ENCODE measurements around the gene CCNH. TPM values are rescaled to one million over a fixed set of nuclear protein-coding genes. Genes with fewer than 3 reads are reported as not detected.

CCNH gene
- total RNA-seq, 4 donors from 2014 or later: 48.1 to 77.4 (median 57.2) TPM

- in situ Hi-C loops (cut with MboI; ENCODE audit: low sequenced_read_pairs in 4 of 4) (loop anchor here (25.0 kb wide), 3 partner anchors 356 to 1269 kb away; partner anchors contain the start of gene COX7C (in 4 of the 4)), intact Hi-C loops (cut with DNase I; ENCODE audit: low total_unique reads) (no loop called here)
- TF ChIP-seq CTCF (IDR thresholded peaks at IDR 0.05 in 4 of 5, conservative IDR thresholded peaks at IDR 0.05 in 1 of 5): no peak
- TF ChIP-seq POLR2A (IDR thresholded peaks at IDR 0.05): no peak
- ATAC-seq (no peak), DNase-seq (no peak)
- peaks cover 0 to under 1% of the 10 kb centered on the region in 2 donors for H3K4me1 ChIP-seq
- H3K27ac ChIP-seq: no peak overlapping the region
- no peaks in the 10 kb centered on the region for H3K27me3 ChIP-seq
- H3K36me3 ChIP-seq: no peaks in the 10 kb centered on the region
- H3K9me3 ChIP-seq: no peaks in the 10 kb centered on the region
- H3K4me3 ChIP-seq: no peak overlapping the region
These were observed 5.8 kb upstream of the CCNH start for GRCh38 chr5:87418506-87418905.

- in situ Hi-C loops (cut with MboI; ENCODE audit: low sequenced_read_pairs in 4 of 4): loop anchor here (25.0 kb wide), 3 partner anchors 351 to 1274 kb away; partner anchors contain the start of gene COX7C (in 4 of the 4)
- H3K27ac ChIP-seq: peak overlapping the region; percentile 92 to 99 (median 94)
These were observed 564 bp upstream of the CCNH start for GRCh38 chr5:87413343-87413645.

GRCh38 chr5:87411973-87412629 lies 629 bp downstream of the CCNH start:
- in situ Hi-C loops (cut with MboI; ENCODE audit: low sequenced_read_pairs in 4 of 4) (loop anchor here (25.0 kb wide), 3 partner anchors 350 to 1275 kb away; partner anchors contain the start of gene COX7C (in 4 of the 4)), intact Hi-C loops (cut with DNase I; ENCODE audit: low total_unique reads) (loop anchor here (2.0 kb wide), 2 partner anchors 145 to 795 kb away; partner anchors contain the start of genes COX7C and RASA1)
- Histone ChIP-seq H3K36me3 (peaks cover 0 to 22% of the 10 kb centered on the region in 2 donors), H3K27me3 (no peaks in the 10 kb centered on the region), H3K4me1 (peaks cover 11 to 21% of the 10 kb centered on the region in 2 donors), H3K4me3 (peak overlapping the region; percentile 72 to 92 (median 82)), H3K9me3 (no peaks in the 10 kb centered on the region), H3K27ac (peak overlapping the region; percentile 92 to 99 (median 94))
- ATAC-seq (peak; percentile 40 to 50), DNase-seq (peak; percentile 13 to 43)
- no peak for TF ChIP-seq POLR2A (IDR thresholded peaks at IDR 0.05)
- no peak for TF ChIP-seq CTCF (IDR thresholded peaks at IDR 0.05 in 4 of 5, conservative IDR thresholded peaks at IDR 0.05 in 1 of 5)

More at GRCh38 chr5:87413343-87413645, 564 bp upstream of the CCNH start:
- Histone ChIP-seq H3K36me3 (peaks cover 0 to 10% of the 10 kb centered on the region in 2 donors), H3K4me1 (peaks cover 11 to 21% of the 10 kb centered on the region in 2 donors), H3K9me3 (no peaks in the 10 kb centered on the region), H3K27me3 (no peaks in the 10 kb centered on the region), H3K4me3 (peak overlapping the region; percentile 72 to 92 (median 82))
- intact Hi-C loops (cut with DNase I; ENCODE audit: low total_unique reads): loop anchor here (2.0 kb wide), 2 partner anchors 146 to 796 kb away; partner anchors contain the start of genes COX7C and RASA1
- no peak for TF ChIP-seq CTCF (IDR thresholded peaks at IDR 0.05 in 4 of 5, conservative IDR thresholded peaks at IDR 0.05 in 1 of 5)
- TF ChIP-seq POLR2A (IDR thresholded peaks at IDR 0.05): no peak
- DNase-seq: no peak
- ATAC-seq: peak; percentile 4 to 20

GRCh38 chr5:87411586-87411972 lies 1.2 kb downstream of the CCNH start:
- peaks cover 0 to 27% of the 10 kb centered on the region in 2 donors for H3K36me3 ChIP-seq
- intact Hi-C loops (cut with DNase I; ENCODE audit: low total_unique reads): no loop called here
- H3K27me3 ChIP-seq: no peaks in the 10 kb centered on the region
- TF ChIP-seq CTCF (IDR thresholded peaks at IDR 0.05 in 4 of 5, conservative IDR thresholded peaks at IDR 0.05 in 1 of 5): no peak
- no peak for TF ChIP-seq POLR2A (IDR thresholded peaks at IDR 0.05)
- peak overlapping the region; percentile 92 to 99 (median 94) for H3K27ac ChIP-seq
- H3K4me3 ChIP-seq: peak overlapping the region; percentile 72 to 92 (median 82)
- no peaks in the 10 kb centered on the region for H3K9me3 ChIP-seq
- in situ Hi-C loops (cut with MboI; ENCODE audit: low sequenced_read_pairs in 4 of 4): loop anchor here (25.0 kb wide), 3 partner anchors 349 to 1276 kb away; partner anchors contain the start of gene COX7C (in 4 of the 4)
- H3K4me1 ChIP-seq: peaks cover 11 to 21% of the 10 kb centered on the region in 2 donors
- ATAC-seq: no peak
- no peak for DNase-seq

Measured in gastrocnemius medialis (tissue), 4 donors.